ENCODE data around the gene PCBP3. TPM values are rescaled to one million over a fixed set of nuclear protein-coding genes. Genes with fewer than 3 reads are reported as not detected.
A peak's percentile ranks its signal among the peaks of the same experiment; 100 is the strongest.

The PCBP3 gene
- total RNA-seq, 4 donors from 2014 or later: 0.13 to 0.26 TPM; not detected in 2

- no peak overlapping the region for H3K4me3 ChIP-seq
- no peaks in the 10 kb centered on the region for H3K9me3 ChIP-seq
- H3K27ac ChIP-seq: no peak overlapping the region
- peaks cover 0 to 7% of the 10 kb centered on the region in 2 donors for H3K4me1 ChIP-seq
- intact Hi-C loops (cut with DNase I; ENCODE audit: low total_unique reads): no loop called here
- TF ChIP-seq CTCF (IDR thresholded peaks at IDR 0.05 in 4 of 5, conservative IDR thresholded peaks at IDR 0.05 in 1 of 5) (no peak), POLR2A (IDR thresholded peaks at IDR 0.05) (no peak)
- ATAC-seq: no peak
- no peaks in the 10 kb centered on the region for H3K36me3 ChIP-seq
- DNase-seq: no peak
- in situ Hi-C loops (cut with MboI; ENCODE audit: low sequenced_read_pairs in 4 of 4): no loop called here
- peaks cover 0 to 11% (median 3%) of the 10 kb centered on the region in 3 donors for H3K27me3 ChIP-seq
These were observed 202.2 kb downstream of the PCBP3 start for GRCh38 chr21:45845770-45846090.

- H3K4me3 ChIP-seq: no peak overlapping the region
- peak; percentile 32 to 35 for DNase-seq
- no peaks in the 10 kb centered on the region for H3K36me3 ChIP-seq
- TF ChIP-seq POLR2A (IDR thresholded peaks at IDR 0.05) (no peak), CTCF (IDR thresholded peaks at IDR 0.05 in 4 of 5, conservative IDR thresholded peaks at IDR 0.05 in 1 of 5) (no peak)
- peaks cover 0 to 5% (median 3%) of the 10 kb centered on the region in 3 donors for H3K27me3 ChIP-seq
- intact Hi-C loops (cut with DNase I; ENCODE audit: low total_unique reads) (no loop called here), in situ Hi-C loops (cut with MboI; ENCODE audit: low sequenced_read_pairs in 4 of 4) (no loop called here)
- no peaks in the 10 kb centered on the region for H3K9me3 ChIP-seq
- H3K4me1 ChIP-seq: peaks cover 0 to 7% of the 10 kb centered on the region in 2 donors
- H3K27ac ChIP-seq: no peak overlapping the region
- ATAC-seq: peak in 1 of 2 donors; percentile 58
These were observed 203.0 kb downstream of the PCBP3 start for GRCh38 chr21:45846373-45847160.

GRCh38 chr21:45847870-45848269 is 204.3 kb downstream of the PCBP3 start:
- H3K27ac ChIP-seq: no peak overlapping the region
- in situ Hi-C loops (cut with MboI; ENCODE audit: low sequenced_read_pairs in 4 of 4): no loop called here
- ATAC-seq: no peak

GRCh38 chr21:45848331-45848730 is 204.8 kb downstream of the PCBP3 start:
- no peak for DNase-seq
- intact Hi-C loops (cut with DNase I; ENCODE audit: low total_unique reads) (no loop called here), in situ Hi-C loops (cut with MboI; ENCODE audit: low sequenced_read_pairs in 4 of 4) (no loop called here)
- H3K27ac ChIP-seq: no peak overlapping the region
- H3K36me3 ChIP-seq: no peaks in the 10 kb centered on the region
- H3K4me3 ChIP-seq: no peak overlapping the region
- H3K27me3 ChIP-seq: peaks cover 0 to 5% (median 3%) of the 10 kb centered on the region in 3 donors
- ATAC-seq: no peak
- H3K9me3 ChIP-seq: no peaks in the 10 kb centered on the region
- TF ChIP-seq CTCF (IDR thresholded peaks at IDR 0.05 in 4 of 5, conservative IDR thresholded peaks at IDR 0.05 in 1 of 5) (no peak), POLR2A (IDR thresholded peaks at IDR 0.05) (no peak)
- peaks cover 0 to 7% of the 10 kb centered on the region in 2 donors for H3K4me1 ChIP-seq

More at GRCh38 chr21:45847870-45848269, 204.3 kb downstream of the PCBP3 start:
- Histone ChIP-seq H3K4me1 (peaks cover 0 to 7% of the 10 kb centered on the region in 2 donors), H3K9me3 (no peaks in the 10 kb centered on the region), H3K4me3 (no peak overlapping the region), H3K27me3 (peaks cover 0 to 5% (median 3%) of the 10 kb centered on the region in 3 donors), H3K36me3 (no peaks in the 10 kb centered on the region)
- no peak for DNase-seq
- TF ChIP-seq POLR2A (IDR thresholded peaks at IDR 0.05): no peak
- no peak for TF ChIP-seq CTCF (IDR thresholded peaks at IDR 0.05 in 4 of 5, conservative IDR thresholded peaks at IDR 0.05 in 1 of 5)
- intact Hi-C loops (cut with DNase I; ENCODE audit: low total_unique reads): no loop called here

Data from gastrocnemius medialis (tissue), 4 donors.